Left ventricle myocardium superior (tissue), 1 donor: Measurements from ENCODE around the gene ZNF622. TPM values are rescaled to one million over a fixed set of nuclear protein-coding genes. Genes with fewer than 3 reads are reported as not detected.

Source experiments
- total RNA-seq: library from RNA; stranded (reverse); fragmentation: NEBNext Ultra II Directional; extraction: Animal tissue kit (Norgen Biotek cat#: 25700); gene quantifications from one replicate; pipeline ENCODE4 v1.2.1, GENCODE V29; 2021
- donor health status: DM: no; HTN: yes; CAD: no; lungs with severe emphysema.

ZNF622 gene
- total RNA-seq, 1 donor from 2014 or later, result 58.4 TPM

Other genes with a start within 250 kb of the ZNF622 start
- gene RETREG1, start 151.2 kb upstream of the ZNF622 start, total RNA-seq, result 202 TPM